Measurements from ENCODE around the gene VWA3B. TPM values are rescaled to one million over a fixed set of nuclear protein-coding genes. Genes with fewer than 3 reads are reported as not detected.
"Not testable (repeated sequence)": the region's sequence is repeated elsewhere in the genome, so short reads cannot be mapped to it uniquely, and the experiment has no call there.

VWA3B gene
- total RNA-seq, 1 donor from 2014 or later: not detected

DNA sequence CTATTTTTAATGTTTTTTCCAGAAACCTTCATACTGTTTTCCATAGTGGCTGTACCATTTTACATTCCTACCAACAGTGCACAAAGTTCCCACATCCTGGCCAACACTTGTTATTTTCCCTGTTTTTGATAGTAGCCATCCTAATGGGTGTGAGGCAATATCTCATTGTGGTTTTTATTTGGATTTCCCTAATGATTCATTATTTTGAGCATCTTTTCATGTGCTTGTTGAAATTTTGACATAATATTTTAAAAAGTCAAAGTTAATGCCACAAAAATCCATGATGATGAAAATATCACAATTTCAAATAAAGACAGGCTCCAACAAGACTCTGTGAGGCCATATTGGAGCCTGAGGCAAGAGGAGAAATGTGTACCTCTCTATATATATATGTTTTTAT, 50.2 kb downstream of the VWA3B start:
- H3K36me3 Mint-ChIP-seq: no peaks in the 10 kb centered on the region
- TF ChIP-seq CTCF (IDR thresholded peaks at IDR 0.05; ENCODE audit: unreplicated experiment): no peak
- H3K4me1 Mint-ChIP-seq: peaks cover 9% of the 10 kb centered on the region
- peaks cover 7% of the 10 kb centered on the region for H3K9me3 Mint-ChIP-seq
- H3K4me3 Mint-ChIP-seq: no peak overlapping the region
- no peak overlapping the region for H3K27ac Mint-ChIP-seq
- peaks cover 3% of the 10 kb centered on the region for H3K27me3 Mint-ChIP-seq (ENCODE audit: low read depth)
- DNase-seq (ENCODE audit: low spot score in 2 of 2, unreplicated experiment in 2 of 2): no peak

GRCh38 chr2:98138978-98139377, 52.0 kb downstream of the VWA3B start:
- H3K27me3 Mint-ChIP-seq (ENCODE audit: low read depth); H3K4me3 Mint-ChIP-seq; DNase-seq (ENCODE audit: low spot score in 2 of 2, unreplicated experiment in 2 of 2); H3K9me3 Mint-ChIP-seq; H3K27ac Mint-ChIP-seq; H3K36me3 Mint-ChIP-seq: not testable (repeated sequence)
- peaks cover 14% of the 10 kb centered on the region for H3K4me1 Mint-ChIP-seq

DNA sequence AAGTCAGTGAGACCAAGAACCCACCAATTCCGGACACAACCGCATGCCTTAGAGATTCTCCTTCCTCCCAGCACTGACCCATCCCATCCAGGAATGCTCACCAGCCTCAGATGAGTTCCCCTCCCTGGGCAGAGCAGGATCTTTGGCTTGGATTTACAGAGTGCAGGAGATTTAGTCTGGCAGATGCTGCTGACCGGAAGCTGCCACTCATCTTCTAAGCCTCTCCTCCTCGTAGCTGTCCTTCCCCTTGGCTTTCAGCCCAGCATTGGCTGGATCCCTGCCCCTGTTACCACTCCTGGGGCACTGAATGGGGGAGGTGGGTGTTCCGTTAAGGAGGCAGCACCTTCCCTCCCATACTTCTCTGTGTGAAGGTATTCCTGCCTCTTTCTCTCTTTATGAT, 53.2 kb downstream of the VWA3B start:
- Mint-ChIP-seq H3K4me3 (no peak overlapping the region), H3K27me3 (ENCODE audit: low read depth) (no peaks in the 10 kb centered on the region)

DNA sequence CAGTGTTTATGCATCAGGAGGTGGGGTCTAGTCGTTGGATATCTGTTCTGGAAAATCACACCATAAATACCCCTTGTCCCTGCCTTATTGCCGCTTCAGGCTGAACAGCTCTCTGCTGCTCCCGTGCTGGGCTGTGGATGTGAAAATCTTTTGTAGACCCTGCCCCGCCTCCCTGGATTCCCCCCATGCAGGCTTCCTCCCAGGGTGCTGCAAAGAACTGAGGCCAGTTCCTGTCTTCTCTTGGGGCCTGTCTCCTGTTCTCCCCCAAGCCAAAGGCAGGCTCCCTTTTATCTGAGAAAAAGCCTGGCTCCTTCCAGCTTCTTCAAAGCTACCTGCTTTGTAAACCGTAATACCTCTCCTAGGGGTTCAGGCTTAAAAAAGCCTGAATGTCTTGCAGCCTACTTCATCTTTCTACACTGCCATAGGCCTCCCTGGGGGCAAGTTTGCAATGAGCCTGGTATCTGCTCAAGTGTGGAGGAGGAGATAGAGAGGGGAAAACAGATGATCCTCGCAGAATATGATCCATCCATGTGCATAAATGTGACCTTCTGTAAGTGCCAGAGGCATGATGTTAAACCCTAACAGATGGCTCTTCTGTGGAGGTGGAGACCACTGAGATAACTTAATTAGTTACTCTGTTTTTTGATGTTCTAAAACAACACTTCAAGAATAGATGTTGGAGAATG, 55.3 kb downstream of the VWA3B start:
- H3K4me3 Mint-ChIP-seq: no peak overlapping the region
- H3K9me3 Mint-ChIP-seq: peaks cover 15% of the 10 kb centered on the region
- no peak overlapping the region for H3K27ac Mint-ChIP-seq
- peaks cover 14% of the 10 kb centered on the region for H3K4me1 Mint-ChIP-seq
- TF ChIP-seq CTCF (IDR thresholded peaks at IDR 0.05; ENCODE audit: unreplicated experiment): no peak
- H3K27me3 Mint-ChIP-seq (ENCODE audit: low read depth): peaks cover 5% of the 10 kb centered on the region
- H3K36me3 Mint-ChIP-seq: no peaks in the 10 kb centered on the region
- no peak for DNase-seq (ENCODE audit: low spot score in 2 of 2, unreplicated experiment in 2 of 2)

More for the DNA sequence above, 53.2 kb downstream of the VWA3B start:
- Mint-ChIP-seq H3K9me3 (peaks cover 11% of the 10 kb centered on the region), H3K4me1 (peaks cover 14% of the 10 kb centered on the region), H3K27ac (no peak overlapping the region), H3K36me3 (no peaks in the 10 kb centered on the region)
- no peak for DNase-seq (ENCODE audit: low spot score in 2 of 2, unreplicated experiment in 2 of 2)
- TF ChIP-seq CTCF (IDR thresholded peaks at IDR 0.05; ENCODE audit: unreplicated experiment): no peak

- no peak overlapping the region for H3K27ac Mint-ChIP-seq
- H3K36me3 Mint-ChIP-seq: no peaks in the 10 kb centered on the region
- peaks cover 14% of the 10 kb centered on the region for H3K4me1 Mint-ChIP-seq
Measured at GRCh38 chr2:98145070-98145469, 58.1 kb downstream of the VWA3B start.

DNA sequence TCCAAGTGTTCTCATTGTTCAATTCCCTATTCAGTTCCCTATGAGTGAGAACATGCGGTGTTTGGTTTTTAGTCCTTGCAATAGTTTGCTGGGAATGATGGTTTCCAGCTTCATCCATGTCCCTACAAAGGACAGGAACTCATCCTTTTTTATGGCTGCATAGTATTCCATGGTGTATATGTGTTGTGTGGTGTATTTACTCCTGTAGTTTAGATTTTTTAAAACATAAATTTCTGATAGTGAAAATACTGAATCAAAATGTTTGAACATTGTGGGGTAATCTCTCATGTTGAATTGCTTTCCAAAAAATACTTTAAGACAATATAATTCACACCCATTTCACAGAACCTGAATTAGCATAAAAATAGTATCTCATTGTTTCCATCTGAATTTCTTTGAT, 60.9 kb downstream of the VWA3B start:
- peaks cover 15% of the 10 kb centered on the region for H3K9me3 Mint-ChIP-seq
- not testable (repeated sequence) for H3K36me3 Mint-ChIP-seq; H3K4me3 Mint-ChIP-seq; H3K27ac Mint-ChIP-seq; H3K27me3 Mint-ChIP-seq (ENCODE audit: low read depth); H3K4me1 Mint-ChIP-seq; DNase-seq (ENCODE audit: low spot score in 2 of 2, unreplicated experiment in 2 of 2)

More at GRCh38 chr2:98145070-98145469, 58.1 kb downstream of the VWA3B start:
- Mint-ChIP-seq H3K27me3 (ENCODE audit: low read depth) (peaks cover 5% of the 10 kb centered on the region), H3K4me3 (no peak overlapping the region), H3K9me3 (peaks cover 15% of the 10 kb centered on the region)
- DNase-seq (ENCODE audit: low spot score in 2 of 2, unreplicated experiment in 2 of 2): no peak
- TF ChIP-seq CTCF (IDR thresholded peaks at IDR 0.05; ENCODE audit: unreplicated experiment): no peak
